T-helper 1 cell treated with Interleukin-12 subunit alpha and Interleukin-12 subunit beta and Interleukin-4 antibody, amounts not matched to agents 30 μg/mL and 1 μg/mL, for 36 hours (primary cell): ENCODE measurements around the gene NOP10.

ENCODE experiments used
- H3K27ac Mint-ChIP-seq: one replicate; pipeline ENCODE4 v1.8.0; 2021; ENCODE audit warnings: mild to moderate bottlenecking, mixed read lengths
- H3K27me3 Mint-ChIP-seq: one replicate; pipeline ENCODE4 v1.8.0; 2021; ENCODE audit warnings: low read depth, mixed read lengths
- H3K36me3 Mint-ChIP-seq: one replicate; pipeline ENCODE4 v1.8.0; 2021; ENCODE audit warnings: low read depth, mixed read lengths
- H3K4me1 Mint-ChIP-seq: one replicate; pipeline ENCODE4 v1.8.0; 2021; ENCODE audit warnings: low read depth, mixed read lengths
- H3K4me3 Mint-ChIP-seq: one replicate; pipeline ENCODE4 v1.8.0; 2021; ENCODE audit warnings: mild to moderate bottlenecking, moderate library complexity, mixed read lengths
- H3K9me3 Mint-ChIP-seq: one replicate; pipeline ENCODE4 v1.8.0; 2021; ENCODE audit warnings: mixed read lengths

NOP10 gene

DNA sequence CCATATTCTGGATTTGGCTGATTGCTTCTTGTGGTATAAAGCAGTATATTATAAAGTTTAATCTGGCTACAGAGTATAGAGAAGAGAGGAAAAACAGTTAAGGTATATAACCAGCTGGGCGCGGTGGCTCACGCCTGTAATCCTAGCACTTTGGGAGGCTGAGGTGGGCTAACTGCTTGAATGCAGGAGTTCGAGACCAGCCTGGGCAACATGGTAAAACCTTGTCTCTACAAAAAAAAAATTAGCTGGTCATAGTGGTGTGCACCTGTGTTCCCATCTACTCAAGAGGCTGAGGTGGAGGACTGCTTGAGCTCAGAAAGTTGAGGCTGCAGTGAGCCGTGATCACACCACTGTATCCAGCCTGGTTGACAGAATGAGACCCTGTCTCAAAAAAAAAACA is 12.7 kb downstream of the NOP10 start:
- peaks cover 3% of the 10 kb centered on the region for H3K36me3 Mint-ChIP-seq
- peak overlapping the region; percentile 42 for H3K27ac Mint-ChIP-seq
- H3K4me1 Mint-ChIP-seq, result peaks cover 53% of the 10 kb centered on the region

DNA sequence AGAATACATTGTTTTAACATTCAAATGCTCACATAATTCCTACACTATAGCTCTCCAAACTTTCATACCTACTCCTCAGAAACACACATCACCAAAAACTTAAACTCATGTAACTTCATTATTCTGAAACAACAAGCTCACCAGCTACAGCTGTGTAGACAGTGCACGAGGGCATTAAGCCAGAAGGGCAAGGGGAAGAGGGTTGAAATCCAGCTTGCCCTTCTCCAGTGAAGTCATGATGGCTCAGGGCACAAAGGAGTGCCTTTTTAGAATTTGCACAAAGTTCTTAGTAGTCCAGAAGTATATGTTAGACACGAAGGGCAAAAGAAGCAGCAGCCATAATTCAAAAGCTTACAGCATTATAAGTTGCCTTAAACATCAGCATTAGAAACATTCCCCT is 13.9 kb downstream of the NOP10 start:
- no peaks in the 10 kb centered on the region for H3K9me3 Mint-ChIP-seq
- peak overlapping the region; percentile 55 for H3K4me3 Mint-ChIP-seq
- peaks cover 7% of the 10 kb centered on the region for H3K36me3 Mint-ChIP-seq
- H3K27ac Mint-ChIP-seq, result peak overlapping the region; percentile 70
- no peaks in the 10 kb centered on the region for H3K27me3 Mint-ChIP-seq
- peaks cover 48% of the 10 kb centered on the region for H3K4me1 Mint-ChIP-seq

More for the DNA sequence above, 12.7 kb downstream of the NOP10 start:
- H3K27me3 Mint-ChIP-seq, result no peaks in the 10 kb centered on the region
- H3K4me3 Mint-ChIP-seq, result peak overlapping the region; percentile 3
- H3K9me3 Mint-ChIP-seq, result no peaks in the 10 kb centered on the region

DNA sequence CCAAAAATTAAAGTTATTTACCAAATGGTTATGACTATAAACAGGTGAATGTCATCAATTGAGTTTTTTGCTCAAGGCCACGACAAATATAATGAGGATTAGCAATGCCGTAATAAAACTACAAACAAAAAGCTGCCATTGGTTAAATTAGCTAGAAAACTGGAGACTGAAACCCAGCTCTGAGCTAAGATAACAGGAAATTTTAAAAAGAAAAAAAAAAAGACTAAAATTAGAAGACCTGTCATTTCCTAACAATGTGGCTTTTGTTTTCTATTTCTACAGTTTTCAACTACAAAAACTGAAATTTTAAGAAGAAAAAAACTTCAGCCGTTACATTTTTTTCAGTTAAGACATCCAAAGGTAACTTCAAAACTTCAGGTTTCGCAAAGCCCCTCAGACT is 15.0 kb downstream of the NOP10 start:
- Mint-ChIP-seq H3K27ac (peak overlapping the region; percentile 76), H3K36me3 (peaks cover 7% of the 10 kb centered on the region), H3K9me3 (no peaks in the 10 kb centered on the region), H3K4me1 (peaks cover 45% of the 10 kb centered on the region), H3K27me3 (no peaks in the 10 kb centered on the region), H3K4me3 (peak overlapping the region; percentile 32)

DNA sequence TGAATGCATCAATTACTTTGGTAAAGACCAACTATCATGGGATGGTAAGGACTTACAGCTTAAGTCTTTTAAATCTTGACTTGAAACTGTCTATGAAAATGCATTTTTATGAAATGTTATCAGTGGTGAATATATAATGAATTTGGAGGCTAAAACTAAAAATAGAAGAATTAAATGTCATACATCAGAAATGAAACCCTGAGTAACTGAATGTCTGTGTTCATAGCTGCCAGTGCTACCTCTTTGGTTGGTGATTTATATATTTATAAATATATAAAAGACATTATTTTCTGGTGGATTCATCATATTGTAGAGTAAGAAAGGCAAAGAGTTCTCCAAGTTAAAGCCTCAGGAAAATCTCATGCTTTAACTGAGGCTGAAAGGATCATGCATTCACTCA is 17.6 kb downstream of the NOP10 start:
- Mint-ChIP-seq H3K27me3 (no peaks in the 10 kb centered on the region), H3K4me1 (peaks cover 36% of the 10 kb centered on the region)

DNA sequence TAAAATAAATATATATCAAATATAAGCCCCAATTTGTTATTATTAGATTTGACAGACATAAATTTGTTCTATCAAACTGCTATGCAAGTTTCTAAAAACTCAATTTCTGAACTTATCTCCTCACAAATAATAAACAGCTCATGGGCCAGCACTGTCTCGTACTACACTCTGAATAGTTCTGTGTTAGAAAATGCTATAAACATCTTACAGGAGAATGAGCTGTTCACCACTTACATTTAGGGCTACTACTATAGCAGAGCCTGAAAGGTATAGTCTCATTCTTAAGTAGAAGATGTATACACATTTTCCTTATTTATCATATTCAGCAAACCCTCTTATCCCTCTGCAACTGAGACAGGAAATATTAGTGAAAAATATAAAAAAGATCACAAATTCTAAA is 18.0 kb downstream of the NOP10 start:
- H3K4me1 Mint-ChIP-seq, result peaks cover 37% of the 10 kb centered on the region
- H3K27me3 Mint-ChIP-seq, result no peaks in the 10 kb centered on the region
- no peak overlapping the region for H3K27ac Mint-ChIP-seq
- H3K4me3 Mint-ChIP-seq, result no peak overlapping the region
- peaks cover 8% of the 10 kb centered on the region for H3K36me3 Mint-ChIP-seq
- no peaks in the 10 kb centered on the region for H3K9me3 Mint-ChIP-seq

More for the DNA sequence above, 17.6 kb downstream of the NOP10 start:
- H3K27ac Mint-ChIP-seq, result no peak overlapping the region
- peaks cover 7% of the 10 kb centered on the region for H3K36me3 Mint-ChIP-seq
- H3K4me3 Mint-ChIP-seq, result no peak overlapping the region
- H3K9me3 Mint-ChIP-seq, result no peaks in the 10 kb centered on the region

DNA sequence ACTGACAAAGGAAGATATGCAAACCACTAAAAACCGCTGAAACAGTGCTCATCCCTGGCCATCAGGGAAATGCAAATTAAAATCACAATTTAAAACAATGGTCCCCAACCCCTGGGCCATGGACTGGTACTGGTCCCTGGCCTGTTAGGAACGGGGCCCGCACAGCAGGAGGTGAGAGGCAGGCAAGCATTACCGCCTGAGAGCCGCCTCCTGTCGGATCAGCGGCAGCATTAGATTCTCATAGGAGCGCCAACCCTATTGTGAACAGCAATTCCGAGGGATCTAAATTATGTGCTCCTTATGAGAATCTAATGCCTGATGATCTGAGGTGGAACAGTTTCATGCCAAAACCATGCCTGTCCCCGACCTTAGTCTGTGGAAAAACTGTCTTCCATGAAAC is 19.7 kb downstream of the NOP10 start:
- H3K4me1 Mint-ChIP-seq, result peaks cover 33% of the 10 kb centered on the region
- H3K27ac Mint-ChIP-seq, result no peak overlapping the region
- H3K9me3 Mint-ChIP-seq, result no peaks in the 10 kb centered on the region

DNA sequence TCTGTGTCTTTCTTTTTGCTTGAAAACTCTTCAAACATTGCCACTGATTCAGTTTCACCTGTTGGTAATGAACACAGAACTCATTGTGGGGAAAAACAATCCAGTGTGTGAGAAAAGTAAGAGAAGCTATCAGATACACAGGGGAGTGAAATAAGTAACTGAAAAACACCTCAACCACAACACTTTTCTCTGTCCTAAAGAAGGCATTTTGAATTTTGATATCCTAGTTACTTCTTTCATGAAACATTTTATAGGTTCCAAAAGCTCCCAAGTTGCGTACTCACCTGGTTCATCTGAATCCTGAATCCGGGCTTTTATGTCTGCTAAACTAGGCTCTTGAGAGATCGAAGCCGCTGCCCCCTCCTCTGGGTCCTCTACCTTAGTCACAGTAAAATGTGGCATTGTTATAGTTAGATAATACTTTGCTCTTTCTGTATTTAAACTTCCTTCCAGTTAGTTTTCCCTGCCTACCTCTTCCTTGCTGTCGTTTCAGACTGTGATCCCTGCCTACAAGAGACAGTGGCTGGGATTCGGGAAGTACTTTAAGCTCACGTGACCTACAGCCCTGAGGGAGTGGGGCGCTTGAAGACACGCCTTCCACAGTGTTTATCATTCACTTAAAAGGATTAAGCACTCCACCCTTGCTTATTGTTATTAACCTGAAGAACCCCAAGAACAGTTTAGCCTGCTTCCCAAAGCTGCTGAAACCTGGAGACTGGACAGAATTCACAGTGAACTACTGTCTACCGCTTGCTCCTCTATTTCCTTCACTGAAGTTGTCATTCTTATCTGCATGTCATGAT is 24.5 kb downstream of the NOP10 start:
- peaks cover 15% of the 10 kb centered on the region for H3K36me3 Mint-ChIP-seq
- peak overlapping the region; percentile 91 for H3K4me3 Mint-ChIP-seq
- H3K27me3 Mint-ChIP-seq, result no peaks in the 10 kb centered on the region
- H3K4me1 Mint-ChIP-seq, result peaks cover 39% of the 10 kb centered on the region
- no peaks in the 10 kb centered on the region for H3K9me3 Mint-ChIP-seq
- H3K27ac Mint-ChIP-seq, result peak overlapping the region; percentile 91

More for the DNA sequence above, 19.7 kb downstream of the NOP10 start:
- no peak overlapping the region for H3K4me3 Mint-ChIP-seq
- H3K36me3 Mint-ChIP-seq, result peaks cover 7% of the 10 kb centered on the region
- H3K27me3 Mint-ChIP-seq, result no peaks in the 10 kb centered on the region

DNA sequence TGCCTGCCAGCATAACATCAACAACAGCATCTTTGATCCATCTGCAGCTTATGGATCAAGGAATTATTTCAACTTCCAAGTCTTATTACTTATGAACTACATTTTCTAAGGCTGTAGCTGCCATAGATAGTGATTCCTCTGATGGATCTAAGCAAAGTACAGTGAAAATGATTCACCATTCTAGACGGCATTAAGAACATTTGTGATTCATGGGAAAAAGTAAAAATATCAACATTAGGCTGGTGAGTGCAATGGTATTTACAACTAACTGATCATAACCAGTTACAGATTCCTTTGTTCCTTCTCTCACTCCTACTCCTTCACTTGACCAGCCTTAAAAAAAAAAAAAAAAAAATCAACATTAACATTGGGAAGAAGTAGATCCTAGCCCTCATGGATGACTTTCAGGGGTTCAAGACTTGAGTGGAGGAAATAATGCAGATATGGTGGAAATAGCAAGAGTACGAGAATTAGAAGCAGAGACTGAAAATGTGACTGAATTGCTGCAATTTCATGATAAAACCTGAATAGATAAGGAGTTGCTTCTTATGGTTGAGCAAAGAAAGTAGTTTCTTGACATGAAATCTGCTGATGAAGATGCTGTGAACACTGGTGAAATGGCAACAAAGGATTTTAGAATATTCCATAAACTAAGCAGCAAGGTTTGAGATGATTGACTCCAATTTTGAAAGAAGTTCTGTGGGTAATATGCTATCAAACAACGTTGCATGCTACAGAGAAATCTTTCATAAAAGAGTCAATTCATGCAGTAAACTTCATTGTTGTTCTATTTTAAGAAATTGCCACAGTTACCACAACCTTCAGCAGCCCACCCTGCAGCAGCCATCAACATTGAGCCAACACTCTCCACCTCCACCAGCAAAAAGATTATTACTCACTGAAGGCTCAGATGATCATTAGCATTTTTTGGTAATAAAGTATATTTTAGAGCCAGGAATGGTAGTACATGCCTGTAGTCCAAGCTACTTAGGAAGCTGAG is 28.1 kb downstream of the NOP10 start:
- Mint-ChIP-seq H3K9me3 (no peaks in the 10 kb centered on the region), H3K36me3 (peaks cover 19% of the 10 kb centered on the region), H3K4me1 (peaks cover 34% of the 10 kb centered on the region), H3K27me3 (no peaks in the 10 kb centered on the region), H3K27ac (no peak overlapping the region), H3K4me3 (no peak overlapping the region)

DNA sequence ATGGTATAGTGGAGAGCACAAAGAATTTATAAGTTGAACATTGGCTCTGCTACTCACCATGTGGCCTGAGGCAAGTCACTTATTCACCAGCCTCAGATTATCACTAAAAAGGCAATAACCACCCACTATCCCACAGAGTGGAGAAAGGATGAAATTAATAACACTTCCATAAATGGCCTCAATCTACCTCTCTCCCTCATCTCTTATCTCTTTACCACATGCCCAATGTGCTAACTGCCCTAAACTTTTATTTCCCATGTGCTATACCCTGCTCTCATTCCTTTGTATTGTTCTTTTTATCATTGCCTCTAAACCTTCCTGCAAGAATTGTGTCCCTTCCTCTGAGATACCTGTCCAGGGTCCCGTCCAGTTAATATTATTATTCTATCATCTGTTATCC is 31.4 kb downstream of the NOP10 start:
- Mint-ChIP-seq H3K36me3 (peaks cover 29% of the 10 kb centered on the region), H3K27ac (peak overlapping the region; percentile 2), H3K9me3 (no peaks in the 10 kb centered on the region), H3K27me3 (no peaks in the 10 kb centered on the region), H3K4me1 (peaks cover 26% of the 10 kb centered on the region), H3K4me3 (no peak overlapping the region)

DNA sequence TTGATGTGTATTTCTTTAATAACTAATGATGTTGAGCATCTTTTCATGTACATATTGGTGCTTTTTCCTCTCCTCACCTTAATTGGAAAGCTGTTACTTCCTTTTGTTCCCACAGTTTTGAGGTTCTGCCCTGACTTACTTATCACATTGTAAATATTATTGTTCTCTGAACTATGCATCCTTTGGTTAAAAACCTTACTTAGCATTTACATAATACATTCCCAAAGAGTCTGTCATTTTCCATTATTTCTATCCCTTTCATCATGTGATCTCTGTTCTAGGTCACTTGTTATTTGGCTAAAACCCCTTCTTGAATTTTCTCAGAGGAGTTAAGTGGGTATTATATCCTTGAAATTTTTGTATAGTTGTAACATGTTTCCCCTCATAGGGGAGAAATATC is 38.3 kb downstream of the NOP10 start:
- H3K27ac Mint-ChIP-seq, result no peak overlapping the region
- peaks cover 18% of the 10 kb centered on the region for H3K4me1 Mint-ChIP-seq
- H3K9me3 Mint-ChIP-seq, result no peaks in the 10 kb centered on the region
- no peaks in the 10 kb centered on the region for H3K27me3 Mint-ChIP-seq
- H3K36me3 Mint-ChIP-seq, result peaks cover 22% of the 10 kb centered on the region
- H3K4me3 Mint-ChIP-seq, result no peak overlapping the region

DNA sequence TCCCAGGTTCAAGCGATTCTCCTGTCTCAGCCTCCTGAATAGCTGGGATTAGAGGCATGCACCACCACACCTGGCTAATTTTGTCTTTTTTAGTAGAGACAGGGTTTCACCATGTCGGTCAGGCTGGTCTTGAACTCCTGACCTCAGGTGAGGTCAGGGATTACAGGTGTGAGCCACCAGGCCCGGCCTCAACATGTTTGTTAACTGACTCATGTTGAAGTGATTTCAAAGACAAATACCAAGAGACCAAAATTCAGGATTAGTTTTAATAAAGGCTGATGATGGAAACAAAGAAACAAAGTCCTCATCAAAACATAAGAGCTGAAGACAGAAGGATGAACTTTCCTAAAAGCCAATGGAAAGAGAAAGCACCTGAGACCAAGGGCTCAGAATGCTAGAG is 41.9 kb downstream of the NOP10 start:
- Mint-ChIP-seq H3K36me3 (peaks cover 12% of the 10 kb centered on the region), H3K4me3 (no peak overlapping the region), H3K9me3 (no peaks in the 10 kb centered on the region), H3K4me1 (peaks cover 8% of the 10 kb centered on the region), H3K27ac (no peak overlapping the region), H3K27me3 (no peaks in the 10 kb centered on the region)

DNA sequence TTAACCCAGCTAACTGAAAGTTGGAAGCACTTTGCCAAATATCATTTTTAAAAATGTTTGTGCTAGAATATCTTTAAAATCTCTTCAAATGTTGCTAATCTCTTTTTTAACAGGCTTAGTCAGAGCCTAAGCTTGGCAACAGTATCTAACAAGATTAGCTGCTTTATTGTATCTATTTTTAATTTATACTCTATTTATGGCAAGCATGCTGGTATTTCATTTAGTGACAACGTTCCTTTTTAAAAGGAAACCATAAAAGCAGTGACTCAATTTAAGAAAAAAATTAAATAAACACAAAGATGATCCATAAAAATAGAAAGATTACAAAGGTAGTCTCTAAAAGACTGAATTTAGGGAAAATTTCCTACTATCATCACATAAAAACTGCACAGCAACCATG is 45.9 kb downstream of the NOP10 start:
- Mint-ChIP-seq H3K9me3 (no peaks in the 10 kb centered on the region), H3K4me3 (no peak overlapping the region), H3K27ac (no peak overlapping the region), H3K4me1 (peaks cover 3% of the 10 kb centered on the region), H3K36me3 (peaks cover 5% of the 10 kb centered on the region), H3K27me3 (no peaks in the 10 kb centered on the region)

DNA sequence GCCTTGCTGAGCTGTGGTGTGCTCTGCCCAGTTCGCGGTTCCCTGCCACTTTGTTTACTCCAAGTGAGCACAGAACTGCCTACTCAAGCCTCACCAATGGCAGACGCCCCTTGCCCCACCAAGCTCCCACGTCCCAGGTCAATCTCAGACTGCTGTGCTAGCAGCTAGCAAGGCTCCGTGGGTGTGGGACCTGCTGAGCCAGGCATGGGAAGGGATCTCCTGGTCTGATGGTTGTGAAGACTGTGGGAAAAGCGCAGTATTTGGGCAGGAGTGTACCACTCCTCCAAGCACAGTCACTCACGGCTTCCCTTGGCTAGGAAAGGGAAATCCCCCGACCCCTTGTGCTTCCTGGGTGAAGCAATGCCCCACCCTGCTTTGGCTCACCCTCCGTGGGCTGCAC is 50.3 kb downstream of the NOP10 start:
- H3K27me3 Mint-ChIP-seq, result no peaks in the 10 kb centered on the region
- peaks cover 7% of the 10 kb centered on the region for H3K9me3 Mint-ChIP-seq
- no peak overlapping the region for H3K4me3 Mint-ChIP-seq
- H3K4me1 Mint-ChIP-seq, result peaks cover 7% of the 10 kb centered on the region
- no peak overlapping the region for H3K27ac Mint-ChIP-seq
- peaks cover 29% of the 10 kb centered on the region for H3K36me3 Mint-ChIP-seq
